ENCODE results near the gene DNAJC5G. TPM values are rescaled to one million over a fixed set of nuclear protein-coding genes. Genes with fewer than 3 reads are reported as not detected.

DNAJC5G gene
- total RNA-seq, 3 donors from 2014 or later, result 0.47 TPM; not detected in 2

- Histone ChIP-seq H3K9me3 (no peaks in the 10 kb centered on the region), H3K4me3 (no peak overlapping the region), H3K4me1 (ENCODE audit: low read depth) (no peaks in the 10 kb centered on the region), H3K36me3 (ENCODE audit: low read depth) (peaks cover 5% of the 10 kb centered on the region)
- TF ChIP-seq, protein P1, sequence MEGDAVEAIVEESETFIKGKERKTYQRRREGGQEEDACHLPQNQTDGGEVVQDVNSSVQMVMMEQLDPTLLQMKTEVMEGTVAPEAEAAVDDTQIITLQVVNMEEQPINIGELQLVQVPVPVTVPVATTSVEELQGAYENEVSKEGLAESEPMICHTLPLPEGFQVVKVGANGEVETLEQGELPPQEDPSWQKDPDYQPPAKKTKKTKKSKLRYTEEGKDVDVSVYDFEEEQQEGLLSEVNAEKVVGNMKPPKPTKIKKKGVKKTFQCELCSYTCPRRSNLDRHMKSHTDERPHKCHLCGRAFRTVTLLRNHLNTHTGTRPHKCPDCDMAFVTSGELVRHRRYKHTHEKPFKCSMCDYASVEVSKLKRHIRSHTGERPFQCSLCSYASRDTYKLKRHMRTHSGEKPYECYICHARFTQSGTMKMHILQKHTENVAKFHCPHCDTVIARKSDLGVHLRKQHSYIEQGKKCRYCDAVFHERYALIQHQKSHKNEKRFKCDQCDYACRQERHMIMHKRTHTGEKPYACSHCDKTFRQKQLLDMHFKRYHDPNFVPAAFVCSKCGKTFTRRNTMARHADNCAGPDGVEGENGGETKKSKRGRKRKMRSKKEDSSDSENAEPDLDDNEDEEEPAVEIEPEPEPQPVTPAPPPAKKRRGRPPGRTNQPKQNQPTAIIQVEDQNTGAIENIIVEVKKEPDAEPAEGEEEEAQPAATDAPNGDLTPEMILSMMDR (IDR thresholded peaks at IDR 0.05), result no peak
- DNase-seq (no peak), ATAC-seq (no peak)
- intact Hi-C loops (cut with DNase I, micrococcal nuclease), result no loop called here
Observed at GRCh38 chr2:27241761-27242613, 33.2 kb upstream of the DNAJC5G start.

DNA sequence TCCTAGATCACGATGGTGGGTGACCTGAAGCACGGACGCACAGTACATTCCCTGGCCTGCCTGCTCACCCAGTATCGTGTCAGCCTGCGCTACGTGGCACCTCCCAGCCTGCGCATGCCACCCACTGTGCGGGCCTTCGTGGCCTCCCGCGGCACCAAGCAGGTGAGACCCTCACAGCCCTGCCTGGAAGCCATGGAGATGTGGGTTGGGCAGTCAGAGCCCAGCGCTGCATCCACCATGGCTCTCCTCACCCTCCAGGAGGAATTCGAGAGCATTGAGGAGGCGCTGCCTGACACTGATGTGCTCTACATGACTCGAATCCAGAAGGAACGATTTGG, 32.6 kb upstream of the DNAJC5G start:
- Histone ChIP-seq H3K36me3 (ENCODE audit: low read depth) (peaks cover 2% of the 10 kb centered on the region), H3K4me1 (ENCODE audit: low read depth) (no peaks in the 10 kb centered on the region), H3K4me3 (no peak overlapping the region), H3K9me3 (no peaks in the 10 kb centered on the region)
- DNase-seq (no peak), ATAC-seq (no peak)
- TF ChIP-seq, protein P1 (IDR thresholded peaks at IDR 0.05), result no peak
- intact Hi-C loops (cut with DNase I, micrococcal nuclease), result no loop called here

DNA sequence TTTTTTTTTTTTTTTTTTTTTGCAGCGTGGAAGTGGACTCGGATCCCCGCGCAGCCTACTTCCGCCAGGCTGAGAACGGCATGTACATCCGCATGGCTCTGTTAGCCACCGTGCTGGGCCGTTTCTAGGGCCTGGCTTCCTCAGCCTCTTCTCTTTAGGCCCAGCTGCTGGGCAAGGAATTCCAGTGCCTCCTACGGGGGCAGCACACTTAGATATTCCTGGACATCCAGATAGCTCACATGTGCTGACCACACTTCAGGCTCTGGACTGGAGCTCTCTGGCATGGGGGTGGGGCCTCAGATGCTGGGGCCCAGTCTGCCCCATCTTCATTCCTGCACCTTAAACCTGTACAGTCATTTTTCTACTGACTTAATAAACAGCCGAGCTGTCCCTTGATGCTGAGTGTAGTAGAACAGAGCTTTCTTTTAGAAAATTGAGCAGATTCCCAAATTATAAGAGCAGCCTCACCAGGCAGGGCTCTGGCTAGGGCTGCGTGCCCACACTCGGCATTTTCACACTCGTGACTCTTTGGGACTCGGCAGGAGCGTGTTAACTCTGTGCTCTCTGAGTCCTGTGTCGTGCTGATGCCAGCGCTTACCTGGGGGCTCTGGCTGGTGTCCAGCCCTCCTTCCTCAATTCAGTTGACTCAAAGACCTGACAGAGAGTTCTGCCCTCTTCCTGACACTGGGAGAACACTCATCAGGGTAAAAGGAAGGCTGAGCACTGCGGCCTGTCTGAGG, 31.7 kb upstream of the DNAJC5G start:
- intact Hi-C loops (cut with DNase I, micrococcal nuclease), result no loop called here
- TF ChIP-seq, protein P1 (IDR thresholded peaks at IDR 0.05), result no peak
- no peak overlapping the region for H3K4me3 ChIP-seq
- DNase-seq, result no peak
- no peaks in the 10 kb centered on the region for H3K4me1 ChIP-seq (ENCODE audit: low read depth)
- ATAC-seq, result no peak
- H3K36me3 ChIP-seq (ENCODE audit: low read depth), result no peaks in the 10 kb centered on the region
- no peaks in the 10 kb centered on the region for H3K9me3 ChIP-seq

DNA sequence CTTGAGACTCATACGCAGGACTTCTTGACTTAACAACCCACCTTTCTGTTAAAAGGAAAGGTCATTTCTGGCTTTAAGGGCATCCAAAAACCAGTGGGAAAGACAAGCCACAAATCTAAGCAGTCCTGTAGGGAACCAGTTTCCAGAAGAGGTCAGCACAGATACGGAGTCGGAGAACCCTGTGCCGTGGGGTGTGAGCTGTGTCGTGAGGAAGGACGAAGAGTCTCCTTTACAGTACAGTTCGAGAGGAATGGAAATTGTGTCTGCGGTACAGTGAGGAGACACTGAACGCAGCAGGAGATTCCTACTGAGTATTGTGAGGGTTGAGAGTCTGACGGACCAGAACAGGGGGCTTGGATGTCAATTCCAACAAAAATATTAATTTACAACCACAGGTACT, 30.1 kb upstream of the DNAJC5G start:
- no peak for ATAC-seq
- TF ChIP-seq, protein P1 (IDR thresholded peaks at IDR 0.05), result no peak
- DNase-seq, result no peak
- intact Hi-C loops (cut with DNase I, micrococcal nuclease), result no loop called here
- Histone ChIP-seq H3K4me1 (ENCODE audit: low read depth) (no peaks in the 10 kb centered on the region), H3K4me3 (no peak overlapping the region), H3K36me3 (ENCODE audit: low read depth) (no peaks in the 10 kb centered on the region), H3K9me3 (no peaks in the 10 kb centered on the region)

GRCh38 chr2:27245626-27246025, 29.6 kb upstream of the DNAJC5G start:
- ATAC-seq, result no peak
- H3K4me1 ChIP-seq (ENCODE audit: low read depth), result no peaks in the 10 kb centered on the region
- no peak for DNase-seq
- intact Hi-C loops (cut with DNase I, micrococcal nuclease), result no loop called here
- no peaks in the 10 kb centered on the region for H3K9me3 ChIP-seq
- no peak overlapping the region for H3K4me3 ChIP-seq
- H3K36me3 ChIP-seq (ENCODE audit: low read depth), result no peaks in the 10 kb centered on the region
- TF ChIP-seq, protein P1 (IDR thresholded peaks at IDR 0.05), result no peak
